Left lung (tissue), 10 donors: ENCODE measurements around the gene SLC22A7. TPM values are rescaled to one million over a fixed set of nuclear protein-coding genes. Genes with fewer than 3 reads are reported as not detected.

Experiments
- ATAC-seq: fragments of 200-7000 bp; cut with Tn5 transposase; one replicate; pipeline ENCODE4 v1.9.1; 2020; ENCODE audit warnings: moderate library complexity
- DNase-seq, 4 donors: peaks; one replicate each; pipeline ENCODE4 v3.0.0-alpha.2; 2013 to 2020
- H3K27ac ChIP-seq, 2 donors: fragments of 200-600 bp; sonication (generic) in 1 of 2; one replicate each; pipeline versions ENCODE4 v1.5.0 to v1.8.0; 2020 to 2021
- H3K27me3 ChIP-seq, 2 donors: fragments of 200-600 bp; sonication (generic) in 1 of 2; one replicate each; pipeline versions ENCODE4 v1.5.0 to v1.8.0; 2020 to 2021
- H3K36me3 ChIP-seq, 2 donors: fragments of 200-600 bp; sonication (generic) in 1 of 2; one replicate each; pipeline versions ENCODE4 v1.5.0 to v1.8.0; 2020 to 2021
- H3K4me1 ChIP-seq, 2 donors: fragments of 200-600 bp; one replicate each; pipeline ENCODE4 v1.8.0; 2021
- H3K4me3 ChIP-seq, 2 donors: fragments of 200-600 bp; sonication (generic) in 1 of 2; one replicate each; pipeline versions ENCODE4 v1.5.0 to v1.8.0; 2020 to 2021; ENCODE audit warnings: mild to moderate bottlenecking in 1 of 2
- H3K9me3 ChIP-seq, 2 donors: fragments of 200-600 bp; sonication (generic) in 1 of 2; one replicate each; pipeline versions ENCODE4 v1.5.0 to v1.8.0; 2020 to 2021
- intact Hi-C, 2 donors: fragments of 100-400 bp; cut with DNase I; formaldehyde crosslinking; loops; one replicate each; pipeline versions ENCODE4 v1.11.2 to v1.14.2; 2022
- polyA plus RNA-seq, 6 donors: library from polyadenylated mRNA; unstranded; fragments of 120-200 nt; gene quantifications; one replicate each; pipeline ENCODE4 v1.2.1, GENCODE V29; 2013; ENCODE audit not compliant: insufficient read length in 6 of 6
- total RNA-seq, 2 donors: library from RNA; stranded (reverse); fragmentation: NEBNext Ultra II Directional; extraction: Animal tissue kit (Norgen Biotek cat#: 25700); gene quantifications; one replicate each; pipeline ENCODE4 v1.2.1, GENCODE V29; 2021
- TF ChIP-seq, protein P1 (sequence below), 2 donors: fragments of 200-600 bp; sonication (generic) in 1 of 2; IDR thresholded peaks; one replicate each; pipeline versions ENCODE4 v1.5.0 to v1.8.0; 2021; ENCODE audit warnings: antibody characterized with exemption in 2 of 2
- donor health status: DM: no; HTN: yes; CAD: no.
- donor health status: DM: no; HTN: no; CAD: no.

Gene SLC22A7
- total and polyA plus RNA-seq, 8 donors = 0.07 to 0.28 (median 0.20) TPM; not detected in 3

GRCh38 chr6:43282636-43283513 is 15.2 kb upstream of the SLC22A7 start:
- ATAC-seq = no peak
- H3K27ac ChIP-seq = no peak overlapping the region
- DNase-seq = no peak
- TF ChIP-seq, protein P1, sequence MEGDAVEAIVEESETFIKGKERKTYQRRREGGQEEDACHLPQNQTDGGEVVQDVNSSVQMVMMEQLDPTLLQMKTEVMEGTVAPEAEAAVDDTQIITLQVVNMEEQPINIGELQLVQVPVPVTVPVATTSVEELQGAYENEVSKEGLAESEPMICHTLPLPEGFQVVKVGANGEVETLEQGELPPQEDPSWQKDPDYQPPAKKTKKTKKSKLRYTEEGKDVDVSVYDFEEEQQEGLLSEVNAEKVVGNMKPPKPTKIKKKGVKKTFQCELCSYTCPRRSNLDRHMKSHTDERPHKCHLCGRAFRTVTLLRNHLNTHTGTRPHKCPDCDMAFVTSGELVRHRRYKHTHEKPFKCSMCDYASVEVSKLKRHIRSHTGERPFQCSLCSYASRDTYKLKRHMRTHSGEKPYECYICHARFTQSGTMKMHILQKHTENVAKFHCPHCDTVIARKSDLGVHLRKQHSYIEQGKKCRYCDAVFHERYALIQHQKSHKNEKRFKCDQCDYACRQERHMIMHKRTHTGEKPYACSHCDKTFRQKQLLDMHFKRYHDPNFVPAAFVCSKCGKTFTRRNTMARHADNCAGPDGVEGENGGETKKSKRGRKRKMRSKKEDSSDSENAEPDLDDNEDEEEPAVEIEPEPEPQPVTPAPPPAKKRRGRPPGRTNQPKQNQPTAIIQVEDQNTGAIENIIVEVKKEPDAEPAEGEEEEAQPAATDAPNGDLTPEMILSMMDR (IDR thresholded peaks at IDR 0.05) = no peak
- H3K27me3 ChIP-seq = peaks cover 9 to 73% of the 10 kb centered on the region in 2 donors
- H3K36me3 ChIP-seq = no peaks in the 10 kb centered on the region
- no peak overlapping the region for H3K4me3 ChIP-seq
- intact Hi-C loops = no loop called here
- H3K9me3 ChIP-seq = no peaks in the 10 kb centered on the region
- H3K4me1 ChIP-seq = peaks cover 0 to 5% of the 10 kb centered on the region in 2 donors

DNA sequence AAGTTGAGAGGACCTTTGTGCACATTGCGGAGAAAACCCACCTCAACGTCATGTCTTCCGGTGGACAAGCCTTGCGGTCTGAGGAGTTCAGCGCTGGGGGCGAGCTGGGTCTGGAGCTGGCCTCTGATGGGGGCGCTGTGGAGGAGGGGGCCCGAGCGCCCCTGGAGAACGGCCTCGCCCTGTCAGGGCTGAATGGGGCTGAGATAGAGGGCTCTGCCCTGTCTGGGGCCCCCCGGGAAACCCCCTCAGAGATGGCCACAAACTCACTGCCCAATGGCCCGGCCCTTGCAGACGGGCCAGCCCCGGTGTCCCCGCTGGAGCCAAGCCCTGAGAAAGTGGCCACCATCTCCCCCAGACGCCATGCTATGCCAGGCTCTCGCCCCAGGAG is 14.6 kb upstream of the SLC22A7 start:
- ATAC-seq (no peak), DNase-seq (no peak)
- TF ChIP-seq, protein P1 (IDR thresholded peaks at IDR 0.05) = no peak
- intact Hi-C loops = no loop called here
- Histone ChIP-seq H3K36me3 (no peaks in the 10 kb centered on the region), H3K27ac (no peak overlapping the region), H3K4me3 (no peak overlapping the region), H3K4me1 (peaks cover 0 to 5% of the 10 kb centered on the region in 2 donors), H3K27me3 (peaks cover 9 to 71% of the 10 kb centered on the region in 2 donors), H3K9me3 (no peaks in the 10 kb centered on the region)

GRCh38 chr6:43283905-43284304 is 14.2 kb upstream of the SLC22A7 start:
- TF ChIP-seq, protein P1 (IDR thresholded peaks at IDR 0.05) = no peak
- ATAC-seq = no peak
- intact Hi-C loops = no loop called here
- Histone ChIP-seq H3K9me3 (no peaks in the 10 kb centered on the region), H3K4me1 (peaks cover 0 to 5% of the 10 kb centered on the region in 2 donors), H3K27ac (no peak overlapping the region), H3K36me3 (no peaks in the 10 kb centered on the region), H3K4me3 (no peak overlapping the region), H3K27me3 (peaks cover 9 to 71% of the 10 kb centered on the region in 2 donors)
- no peak for DNase-seq

DNA sequence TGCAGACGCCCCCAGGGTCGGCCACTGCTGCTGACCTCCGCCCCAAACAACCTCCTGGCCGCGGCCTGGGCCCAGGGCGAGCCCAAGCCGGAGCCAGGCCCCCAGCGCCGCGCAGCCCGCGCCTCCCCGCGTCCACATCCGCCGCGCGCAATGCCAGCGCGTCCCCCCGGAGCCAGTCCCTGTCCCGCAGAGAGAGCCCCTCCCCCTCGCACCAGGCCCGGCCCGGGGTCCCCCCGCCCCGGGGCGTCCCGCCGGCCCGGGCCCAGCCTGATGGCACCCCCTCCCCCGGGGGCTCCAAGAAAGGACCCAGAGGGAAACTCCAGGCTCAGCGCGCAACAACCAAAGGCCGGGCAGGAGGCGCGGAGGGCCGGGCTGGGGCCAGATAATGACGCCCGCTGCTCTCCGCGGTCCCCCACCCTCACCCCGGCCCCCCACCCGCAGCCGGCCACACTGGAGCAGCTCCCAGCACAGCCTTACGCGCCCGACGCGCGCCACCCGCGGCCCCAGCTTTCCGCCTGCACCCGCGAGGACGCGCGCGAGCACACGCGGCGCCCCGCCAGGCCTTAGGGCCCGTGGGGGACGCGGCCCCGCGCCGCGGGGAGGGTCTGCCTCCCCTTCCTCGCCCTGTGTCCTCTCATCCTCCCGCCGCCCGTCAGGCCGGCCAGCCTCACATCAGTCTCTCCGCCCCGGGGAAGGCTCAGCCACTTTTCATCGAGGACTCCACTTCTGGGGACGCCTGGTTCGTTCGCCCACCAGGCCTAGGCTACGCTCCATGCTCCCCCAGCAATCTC is 12.9 kb upstream of the SLC22A7 start:
- Histone ChIP-seq H3K9me3 (no peaks in the 10 kb centered on the region), H3K36me3 (no peaks in the 10 kb centered on the region), H3K27me3 (peaks cover 9 to 64% of the 10 kb centered on the region in 2 donors), H3K4me3 (no peak overlapping the region), H3K27ac (no peak overlapping the region), H3K4me1 (peaks cover 0 to 5% of the 10 kb centered on the region in 2 donors)
- intact Hi-C loops = no loop called here
- DNase-seq (peak in 2 of 4 donors; percentile 44 to 66), ATAC-seq (no peak)
- TF ChIP-seq, protein P1 (IDR thresholded peaks at IDR 0.05) = no peak

DNA sequence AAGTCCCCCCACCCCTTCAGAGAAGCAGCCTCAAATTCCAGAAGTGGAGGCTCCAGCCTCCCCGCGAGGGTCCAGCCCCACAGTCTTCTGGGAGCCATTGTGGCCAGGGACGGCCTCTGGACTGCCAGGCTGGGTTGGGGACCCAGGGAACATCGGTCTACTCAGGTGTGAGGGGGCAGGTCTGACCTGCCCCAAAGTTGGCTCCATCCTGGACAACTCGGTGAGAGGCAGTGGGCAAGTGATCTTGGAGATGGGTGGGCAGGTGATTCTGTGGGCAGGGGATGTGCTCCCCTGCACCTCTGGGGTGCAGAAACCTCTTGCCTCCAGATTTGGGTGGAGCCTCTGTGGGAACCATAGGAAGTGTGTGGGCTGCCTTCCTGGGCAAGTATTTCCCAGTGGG is 12.2 kb upstream of the SLC22A7 start:
- TF ChIP-seq, protein P1 (IDR thresholded peaks at IDR 0.05) = no peak
- DNase-seq = no peak
- Histone ChIP-seq H3K27ac (no peak overlapping the region), H3K9me3 (no peaks in the 10 kb centered on the region), H3K4me3 (no peak overlapping the region), H3K27me3 (peaks cover 9 to 58% of the 10 kb centered on the region in 2 donors), H3K36me3 (no peaks in the 10 kb centered on the region), H3K4me1 (peaks cover 0 to 5% of the 10 kb centered on the region in 2 donors)
- intact Hi-C loops = no loop called here
- ATAC-seq = no peak
